Retina (tissue), 1 donor: ENCODE results near the gene EGFL7.
"Not testable (repeated sequence)": the region's sequence is repeated elsewhere in the genome, so short reads cannot be mapped to it uniquely, and the experiment has no call there.

ENCODE experiments used
- DNase-seq: peaks from one replicate; pipeline ENCODE4 v3.0.0-alpha.2; 2016

The EGFL7 gene

DNA sequence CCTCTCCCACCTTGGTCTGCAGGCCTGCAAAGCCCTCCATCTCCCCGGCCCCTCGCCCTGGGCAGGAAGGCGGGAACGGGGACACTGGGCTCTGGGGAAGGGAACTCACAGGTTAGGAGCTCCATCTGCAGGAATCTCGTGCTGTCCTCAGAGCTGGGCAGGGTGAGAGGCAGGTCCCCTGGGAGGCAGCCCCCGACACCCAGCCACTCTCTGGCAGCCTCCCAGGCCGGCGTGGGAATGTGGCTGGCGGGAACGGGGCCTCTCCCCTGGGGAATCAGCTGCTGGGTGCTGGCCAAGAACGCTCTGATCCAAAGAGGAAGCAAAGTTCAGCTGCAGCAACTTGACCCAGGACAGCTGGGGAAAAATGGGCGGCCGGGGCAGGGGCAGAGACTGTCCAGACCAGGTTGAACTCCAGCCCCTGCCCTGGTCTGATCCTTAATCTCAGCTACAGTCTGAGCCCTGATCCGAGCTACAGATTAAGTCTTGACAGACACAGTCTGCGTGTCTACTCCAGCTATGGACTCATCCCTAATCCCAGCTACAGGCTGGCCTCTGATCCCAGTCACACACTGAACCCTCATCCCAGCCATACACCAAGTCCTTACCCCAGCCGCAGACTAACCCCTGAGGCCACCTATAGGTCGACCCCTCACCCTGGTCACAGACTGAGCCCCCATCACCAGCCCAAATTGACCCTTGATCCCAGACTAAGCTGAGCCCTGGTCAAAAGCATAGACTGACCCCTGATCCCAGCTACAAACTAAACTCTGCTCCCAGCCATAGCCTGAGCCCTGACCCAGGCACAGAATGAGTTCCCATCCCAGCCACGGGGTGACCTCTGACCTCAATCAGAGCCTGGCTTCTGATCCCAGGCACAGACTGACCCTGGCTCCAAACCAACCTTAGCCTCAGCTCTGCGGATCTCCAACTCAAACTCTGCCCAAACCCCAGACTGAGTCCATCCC, 37.3 kb upstream of the EGFL7 start:
- peak; percentile 71 for DNase-seq

DNA sequence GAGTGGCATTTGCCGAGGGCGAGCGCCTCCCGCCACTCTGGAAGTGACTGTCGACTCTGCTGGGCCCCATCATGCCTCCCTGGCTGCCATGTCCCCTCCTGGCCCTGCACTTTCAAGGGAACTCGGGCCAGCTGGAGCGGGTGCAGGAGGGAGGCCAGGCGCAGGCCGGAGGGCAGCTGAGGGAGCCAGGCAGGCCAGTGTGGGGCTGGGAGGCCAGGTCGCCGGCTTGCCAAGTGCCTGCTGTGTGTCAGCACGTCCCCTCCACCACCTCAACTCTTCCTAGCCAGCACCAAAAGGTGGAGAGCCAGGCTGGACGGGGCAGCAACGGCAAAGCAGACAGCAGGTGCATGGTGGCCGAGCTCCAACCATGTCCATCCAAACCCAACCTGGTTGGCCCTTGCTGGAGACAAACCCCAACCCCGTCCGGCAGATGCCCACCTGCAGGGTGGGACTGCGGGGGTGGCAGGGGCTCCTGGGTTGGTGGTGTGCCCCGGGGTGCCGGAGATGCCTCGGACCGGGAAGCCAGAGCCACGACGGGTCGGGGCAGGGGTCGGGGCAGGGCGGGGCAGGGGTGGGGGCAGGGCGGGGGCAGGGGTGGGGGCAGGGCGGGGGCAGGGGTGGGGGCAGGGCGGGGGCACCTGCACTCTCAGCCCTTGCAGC, 36.5 kb upstream of the EGFL7 start:
- DNase-seq, result no peak

DNA sequence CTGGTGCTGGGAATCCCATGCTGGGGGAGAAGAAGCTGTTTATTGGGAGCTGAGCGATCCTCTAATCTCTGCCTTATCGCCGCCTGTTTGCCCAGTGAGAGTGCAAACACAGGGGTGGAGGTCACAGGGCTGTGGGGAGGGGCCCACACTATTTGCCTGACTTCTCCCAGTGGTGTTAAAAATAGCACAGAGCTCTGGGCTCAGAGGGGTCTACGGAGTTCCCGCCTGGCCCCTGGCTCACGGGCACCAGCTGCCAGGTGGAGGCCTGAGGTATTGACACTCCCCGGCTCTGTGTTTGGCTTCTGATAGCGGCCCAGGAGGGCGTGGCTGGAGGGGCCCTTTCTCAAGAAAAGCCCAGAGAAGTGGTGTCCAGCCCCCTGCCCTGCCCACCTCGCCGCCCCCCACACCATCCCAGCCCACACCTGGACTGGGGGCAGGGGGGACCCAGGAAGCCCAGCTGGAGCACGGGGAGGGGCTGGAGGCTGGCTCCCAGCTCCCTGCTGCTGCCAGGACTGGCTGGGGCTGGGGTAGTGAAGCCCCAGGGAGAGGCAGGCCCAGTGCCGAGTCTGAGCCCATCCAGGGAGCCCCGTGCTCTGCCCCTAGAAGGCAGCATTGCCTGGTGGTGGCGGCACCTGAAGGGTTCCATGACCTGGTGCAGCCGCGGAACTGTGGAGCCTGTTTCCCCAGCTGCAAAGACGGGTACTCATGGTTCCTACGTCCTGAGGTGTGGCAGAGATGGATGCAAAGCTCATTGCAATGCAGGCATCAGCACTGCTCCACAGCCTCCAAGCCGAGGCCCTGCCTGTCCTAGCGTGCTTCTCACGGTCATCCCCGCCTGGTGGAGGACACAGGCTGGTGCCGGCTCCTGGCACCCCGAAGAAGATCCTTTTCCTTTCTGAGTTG, 35.7 kb upstream of the EGFL7 start:
- no peak for DNase-seq

DNA sequence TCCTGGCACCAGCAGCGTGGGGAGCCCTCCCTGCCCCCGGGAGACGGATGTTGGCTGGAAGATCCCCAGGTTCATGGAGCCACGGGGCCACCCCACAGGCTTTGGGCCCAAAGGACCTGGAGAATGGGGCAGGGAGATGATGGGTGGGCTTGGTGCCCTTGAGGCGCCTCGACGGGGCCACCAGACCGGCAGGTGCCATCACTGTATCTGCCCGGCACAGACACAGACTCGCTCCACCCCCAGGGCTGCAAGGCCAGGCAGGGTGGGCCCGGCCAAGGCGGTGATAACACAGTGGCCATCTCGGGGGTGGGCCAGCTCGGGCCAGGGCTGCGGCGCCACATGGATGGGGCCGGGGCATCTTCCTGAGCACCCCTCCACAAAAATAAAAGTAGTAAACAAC, 35.0 kb upstream of the EGFL7 start:
- DNase-seq, result no peak

DNA sequence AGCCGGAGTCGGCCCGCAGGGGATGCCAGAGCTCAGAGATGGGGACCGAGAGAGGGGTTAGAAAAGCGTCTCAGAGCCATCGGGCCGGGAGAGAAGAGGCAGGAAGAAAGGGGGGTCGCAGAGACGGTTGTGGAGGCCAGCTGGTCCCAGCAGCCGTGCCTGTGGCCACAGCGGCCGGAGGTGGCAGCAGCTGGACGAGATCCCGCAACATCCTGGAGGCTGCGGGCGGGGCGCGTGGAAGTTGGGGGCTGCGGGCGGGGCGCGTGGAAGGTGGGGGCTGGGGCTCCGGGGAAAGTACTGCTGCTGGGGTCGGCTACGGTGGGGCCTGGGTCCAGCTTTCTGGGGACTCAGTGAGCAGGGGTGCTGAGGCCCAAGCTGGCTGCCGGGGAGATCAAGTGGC, 34.4 kb upstream of the EGFL7 start:
- DNase-seq, result no peak

DNA sequence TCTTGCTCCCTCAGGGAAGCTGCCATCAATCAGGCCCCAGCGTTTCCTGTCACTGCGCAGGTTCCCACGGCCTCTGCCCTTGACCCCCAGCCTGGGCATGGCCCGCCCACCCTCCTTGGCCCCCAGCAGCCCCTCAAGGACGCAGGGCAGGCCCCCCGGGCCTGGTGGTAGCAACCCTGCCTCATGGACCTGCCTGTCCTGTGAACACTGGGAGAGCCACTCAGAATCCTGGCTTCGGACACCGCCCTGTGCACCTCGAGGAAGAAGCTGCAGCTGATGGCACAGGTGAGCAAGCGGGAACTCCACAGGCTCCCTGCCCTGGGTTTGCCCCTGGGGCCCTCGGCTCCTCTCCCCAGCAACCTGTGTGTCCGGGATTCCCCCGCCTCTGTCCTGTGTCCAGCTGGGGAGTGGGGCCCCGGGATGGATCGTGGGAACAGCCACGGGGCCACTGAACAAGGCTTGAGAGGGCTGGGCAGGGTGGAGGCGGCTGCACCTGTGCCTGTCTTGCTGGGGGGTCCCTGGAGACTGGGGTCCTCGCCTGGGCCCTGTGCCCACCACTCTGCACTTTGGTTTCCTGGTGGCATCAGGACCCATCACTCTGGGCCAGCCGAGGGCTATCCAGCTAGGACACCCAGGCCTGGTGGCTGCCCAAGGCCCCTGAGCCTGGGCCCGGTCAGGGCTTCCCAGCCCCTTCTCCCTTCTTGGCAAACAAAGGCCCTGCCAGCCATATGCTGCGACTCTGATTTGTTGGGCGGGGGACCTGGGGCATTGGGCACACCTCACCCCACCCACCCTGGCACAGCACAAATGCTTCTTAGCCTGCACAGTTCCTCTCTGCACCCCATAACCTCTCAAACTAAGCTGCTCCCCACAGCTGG, 33.5 kb upstream of the EGFL7 start:
- DNase-seq, result no peak

DNA sequence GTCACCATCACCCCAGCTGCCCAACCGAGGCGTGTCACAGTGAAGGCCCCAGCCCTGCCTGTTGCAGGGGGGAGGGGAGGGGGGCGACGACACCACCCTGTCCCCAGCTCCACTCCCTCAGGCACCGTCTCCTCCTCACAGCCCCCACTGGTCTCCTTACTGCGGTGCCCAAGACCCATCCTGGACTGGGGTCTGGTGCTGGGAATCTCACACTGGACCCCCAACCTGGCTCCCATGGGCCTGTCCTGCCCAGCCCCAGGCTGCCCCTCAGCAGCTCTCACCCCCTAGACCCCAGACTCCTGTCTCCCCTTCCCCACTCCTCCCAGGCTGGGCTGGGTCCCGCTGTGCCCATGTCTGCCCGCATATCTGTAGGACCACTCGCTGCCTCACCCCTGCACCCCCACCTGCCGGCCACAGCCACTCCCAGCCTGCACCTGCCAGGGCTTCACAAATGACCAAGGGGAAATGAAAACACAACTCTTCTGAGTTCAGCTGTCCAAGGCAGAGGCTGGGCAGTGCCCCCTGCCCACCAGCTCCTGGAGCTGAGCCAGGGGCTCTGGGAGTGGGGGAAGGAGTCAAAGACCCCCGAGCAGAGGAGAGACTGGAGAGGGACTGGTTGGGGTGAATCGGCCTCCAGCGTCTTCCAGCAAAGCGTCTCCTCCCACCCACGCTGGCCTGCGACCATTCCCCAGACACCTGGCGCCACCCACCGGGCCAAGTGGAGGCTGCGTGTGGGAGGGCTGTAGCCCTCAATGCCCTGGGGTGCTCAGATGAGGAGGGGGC, 32.6 kb upstream of the EGFL7 start:
- peak; percentile 83 for DNase-seq

DNA sequence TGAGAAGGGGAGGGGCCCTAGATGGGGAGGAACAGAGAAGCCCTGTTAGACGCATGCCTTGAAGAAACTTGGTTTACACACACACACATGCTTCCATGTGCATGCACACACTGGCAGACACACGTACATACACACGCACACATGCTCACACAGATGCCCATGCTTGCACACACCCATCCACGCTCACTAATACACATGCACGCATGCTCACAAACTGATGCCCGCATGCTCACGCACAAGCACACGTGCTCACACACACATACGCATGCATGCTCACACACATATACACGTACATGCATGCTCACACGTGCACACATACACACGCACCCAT, 32.1 kb upstream of the EGFL7 start:
- DNase-seq, result no peak

DNA sequence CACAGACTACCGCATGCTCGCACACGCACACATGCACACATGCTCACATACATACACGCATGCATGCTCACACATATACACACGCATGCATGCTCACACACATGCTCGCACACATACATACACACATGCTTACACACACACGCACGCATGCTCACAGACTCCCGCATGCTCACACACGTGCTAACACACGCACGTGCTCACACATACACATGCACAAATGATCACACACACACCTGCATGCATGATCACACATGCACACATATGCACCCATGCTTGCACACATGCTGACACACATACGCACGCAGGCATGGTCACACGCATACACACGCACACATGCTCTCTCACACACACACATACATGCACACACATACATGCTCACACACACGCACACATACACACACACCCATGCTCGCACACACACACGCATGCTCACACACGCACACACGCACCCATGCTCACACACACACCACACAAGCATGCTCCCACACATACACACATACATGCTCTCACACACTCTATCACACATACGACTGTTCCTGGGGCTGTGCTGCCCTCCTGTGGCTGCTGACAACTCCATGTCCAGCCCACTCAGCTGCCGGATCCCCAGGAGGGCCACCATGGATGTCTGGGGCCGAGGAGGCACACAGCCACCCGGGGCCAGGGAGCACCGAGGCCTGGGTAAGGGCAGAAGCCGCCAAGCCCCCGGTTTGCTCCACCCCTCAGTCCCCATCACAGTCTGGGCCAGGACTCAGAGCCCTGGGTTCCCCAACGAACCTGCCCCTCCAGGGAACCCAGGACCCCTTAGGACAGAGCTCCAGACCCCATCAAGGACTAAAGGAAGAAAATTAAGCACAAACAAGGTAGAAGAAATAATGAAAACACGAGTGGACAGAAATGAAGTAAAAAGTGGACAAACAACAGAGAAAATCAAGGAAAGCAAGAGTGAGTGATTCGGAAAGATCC, 31.4 kb upstream of the EGFL7 start:
- DNase-seq, result peak; percentile 88

DNA sequence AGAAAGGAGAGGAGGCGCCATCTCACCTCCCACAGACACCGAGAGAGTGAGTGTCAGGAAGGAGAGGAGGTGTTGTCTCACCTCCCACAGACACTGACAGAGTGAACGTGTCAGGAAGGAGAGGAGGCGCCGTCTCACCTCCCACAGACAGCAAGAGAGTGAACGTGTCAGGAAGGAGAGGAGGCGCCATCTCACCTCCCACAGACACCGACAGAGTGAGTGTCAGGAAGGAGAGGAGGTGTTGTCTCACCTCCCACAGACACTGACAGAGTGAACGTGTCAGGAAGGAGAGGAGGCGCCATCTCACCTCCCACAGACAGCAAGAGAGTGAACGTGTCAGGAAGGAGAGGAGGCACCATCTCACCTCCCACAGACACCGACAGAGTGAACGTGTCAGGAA, 30.6 kb upstream of the EGFL7 start:
- DNase-seq, result not testable (repeated sequence)

DNA sequence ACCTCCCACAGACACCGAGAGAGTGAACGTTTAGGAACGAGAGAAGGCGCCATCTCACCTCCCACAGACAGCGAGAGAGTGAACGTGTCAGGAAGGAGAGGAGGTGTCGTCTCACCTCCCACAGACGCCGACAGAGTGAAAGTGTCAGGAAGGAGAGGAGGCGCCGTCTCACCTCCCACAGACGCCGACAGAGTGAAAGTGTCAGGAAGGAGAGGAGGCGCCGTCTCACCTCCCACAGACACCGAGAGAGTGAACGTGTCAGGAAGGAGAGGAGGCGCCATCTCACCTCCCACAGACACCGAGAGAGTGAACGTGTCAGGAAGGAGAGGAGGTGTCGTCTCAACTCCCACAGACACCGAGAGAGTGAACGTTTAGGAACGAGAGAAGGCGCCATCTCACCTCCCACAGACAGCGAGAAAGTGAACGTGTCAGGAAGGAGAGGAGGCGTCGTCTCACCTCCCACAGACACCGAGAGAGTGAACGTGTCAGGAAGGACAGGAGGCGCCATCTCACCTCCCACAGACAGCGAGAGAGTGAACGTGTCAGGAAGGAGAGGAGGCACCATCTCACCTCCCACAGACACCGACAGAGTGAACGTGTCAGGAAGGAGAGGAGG, 30.1 kb upstream of the EGFL7 start:
- DNase-seq, result not testable (repeated sequence)

DNA sequence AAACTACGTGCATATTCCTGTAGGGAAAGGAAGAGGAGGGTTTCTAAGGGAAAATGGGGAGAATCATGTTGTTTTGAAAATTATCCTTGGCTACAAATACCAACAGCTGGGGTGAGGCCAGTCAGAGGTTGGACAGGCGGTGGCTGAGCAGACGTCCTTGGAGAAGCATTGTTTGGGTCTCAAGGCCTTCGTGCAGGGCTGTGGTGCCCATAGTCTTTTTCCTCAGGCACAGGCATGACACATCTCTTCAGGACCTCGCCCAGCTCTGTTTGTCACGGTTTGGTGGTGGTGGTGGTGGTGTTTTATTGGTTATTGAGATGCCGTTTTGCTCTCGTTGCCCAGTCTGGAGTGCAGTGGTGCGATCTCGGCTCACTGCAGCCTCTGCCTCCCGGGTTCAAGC, 27.8 kb upstream of the EGFL7 start:
- DNase-seq, result no peak

DNA sequence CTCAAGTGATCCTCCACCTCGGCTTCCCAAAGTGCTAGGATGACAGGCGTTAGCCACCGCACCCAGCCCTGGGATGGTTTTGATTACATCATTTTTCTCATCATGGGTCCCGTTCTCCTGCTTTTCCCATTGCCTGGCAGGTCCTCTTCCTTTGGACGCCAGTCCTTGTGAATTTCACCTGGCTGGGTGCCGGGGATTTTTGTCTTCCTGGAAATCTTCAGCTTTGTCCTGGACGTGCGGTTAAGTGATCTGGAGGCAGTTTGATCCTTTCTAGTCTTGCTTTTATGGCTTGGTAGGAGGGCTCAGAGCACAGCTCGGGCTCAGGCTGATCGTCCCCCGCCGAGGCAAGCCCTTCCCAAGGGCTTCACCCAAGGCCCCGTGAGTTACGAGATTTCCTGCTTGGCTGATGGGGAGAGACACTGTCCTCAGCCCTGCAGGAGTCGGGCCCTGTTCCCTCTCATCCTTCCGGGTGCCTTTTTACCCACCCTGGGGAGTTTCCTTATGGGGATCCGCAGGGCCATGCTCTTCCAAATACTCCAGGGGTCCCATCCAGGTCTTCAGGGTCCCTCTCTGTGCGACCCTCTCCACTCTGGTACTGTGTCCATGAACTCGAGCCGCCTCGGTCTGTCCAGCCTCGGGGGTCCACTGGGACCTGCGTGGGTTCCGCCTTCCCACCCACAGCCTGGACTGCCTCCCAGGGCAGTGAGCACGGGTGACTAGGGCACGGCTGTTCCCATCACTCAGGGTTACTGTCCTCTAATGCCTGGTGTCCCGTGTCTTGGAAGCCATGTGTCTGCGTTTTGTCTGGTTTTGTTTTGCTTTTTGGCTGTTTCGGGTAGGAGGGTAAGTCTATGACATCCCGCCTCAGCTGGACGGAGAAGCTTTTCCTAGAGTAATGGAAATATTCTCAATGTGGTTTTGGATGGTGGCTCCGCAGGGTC, 22.3 kb upstream of the EGFL7 start:
- DNase-seq, result no peak

DNA sequence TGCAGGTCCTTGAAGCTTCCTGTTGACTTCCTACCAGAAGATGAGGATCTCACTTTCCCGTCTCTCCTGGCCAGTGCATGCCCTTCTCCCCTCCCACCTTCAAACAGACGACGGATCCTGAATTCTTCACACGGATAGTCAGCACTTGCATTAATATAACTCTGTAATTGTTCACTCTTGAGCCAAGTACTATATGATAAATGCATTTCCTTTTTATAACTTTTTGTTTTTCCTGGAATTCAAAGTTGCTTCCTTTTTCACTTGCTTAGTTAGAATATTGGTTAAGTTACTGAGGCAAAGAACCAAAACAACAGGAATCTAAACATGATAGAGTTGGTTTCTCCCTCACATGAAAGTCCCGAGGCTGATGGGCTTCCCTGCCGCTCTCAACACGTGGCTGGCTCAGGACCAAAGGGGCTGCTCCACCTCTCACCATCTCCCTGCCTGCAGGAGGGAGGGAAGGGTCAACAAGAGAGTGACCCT, 20.2 kb upstream of the EGFL7 start:
- DNase-seq, result no peak

DNA sequence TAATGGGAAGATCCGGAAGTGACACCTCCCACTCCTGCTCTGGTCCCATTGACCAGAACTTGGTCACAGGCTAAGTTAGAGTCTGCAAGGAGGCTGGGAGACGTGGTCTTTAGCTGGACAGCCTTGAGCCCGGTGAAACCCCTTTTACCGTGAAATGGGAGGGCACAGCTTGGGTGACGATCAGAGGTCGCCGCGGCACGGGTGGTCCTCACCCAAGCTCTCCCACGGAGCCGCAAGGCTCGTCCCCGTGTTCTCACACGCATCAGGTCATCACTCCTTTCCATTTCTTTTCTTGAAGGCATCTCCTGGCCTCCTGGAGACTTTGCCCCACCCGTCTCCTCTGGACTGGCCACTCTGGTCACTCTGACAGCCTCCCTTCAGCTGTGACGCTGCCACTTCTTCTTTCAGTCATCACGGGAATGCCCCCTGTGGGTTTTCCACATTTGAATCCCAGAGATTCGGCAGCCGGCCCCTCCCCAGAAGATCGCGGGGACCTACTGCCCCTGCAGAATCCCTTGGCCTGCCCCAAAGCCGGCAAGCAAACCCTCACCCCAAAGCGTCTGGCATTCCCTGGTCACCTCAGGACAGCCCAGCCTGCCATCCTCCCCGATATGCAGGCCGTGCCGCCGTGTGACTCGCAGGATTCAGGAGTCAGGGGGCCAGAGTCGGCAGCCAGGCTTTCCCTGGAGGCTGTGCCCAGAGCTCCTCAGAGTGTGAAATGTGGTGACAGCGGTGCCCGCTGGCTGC, 18.9 kb upstream of the EGFL7 start:
- DNase-seq, result no peak

DNA sequence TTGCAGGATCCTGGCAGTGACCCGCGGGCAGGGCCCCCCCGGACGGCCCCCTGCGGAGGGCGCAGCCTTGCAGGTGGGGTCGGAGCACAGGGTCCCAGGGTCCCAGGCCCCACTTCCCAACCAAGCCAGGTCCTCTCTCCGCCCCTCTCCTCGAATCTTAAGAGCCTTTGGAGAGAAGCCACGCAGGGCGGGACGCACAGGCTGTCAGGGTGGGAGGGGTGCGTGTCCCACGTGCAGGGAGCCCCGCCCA, 18.4 kb upstream of the EGFL7 start:
- DNase-seq, result no peak

DNA sequence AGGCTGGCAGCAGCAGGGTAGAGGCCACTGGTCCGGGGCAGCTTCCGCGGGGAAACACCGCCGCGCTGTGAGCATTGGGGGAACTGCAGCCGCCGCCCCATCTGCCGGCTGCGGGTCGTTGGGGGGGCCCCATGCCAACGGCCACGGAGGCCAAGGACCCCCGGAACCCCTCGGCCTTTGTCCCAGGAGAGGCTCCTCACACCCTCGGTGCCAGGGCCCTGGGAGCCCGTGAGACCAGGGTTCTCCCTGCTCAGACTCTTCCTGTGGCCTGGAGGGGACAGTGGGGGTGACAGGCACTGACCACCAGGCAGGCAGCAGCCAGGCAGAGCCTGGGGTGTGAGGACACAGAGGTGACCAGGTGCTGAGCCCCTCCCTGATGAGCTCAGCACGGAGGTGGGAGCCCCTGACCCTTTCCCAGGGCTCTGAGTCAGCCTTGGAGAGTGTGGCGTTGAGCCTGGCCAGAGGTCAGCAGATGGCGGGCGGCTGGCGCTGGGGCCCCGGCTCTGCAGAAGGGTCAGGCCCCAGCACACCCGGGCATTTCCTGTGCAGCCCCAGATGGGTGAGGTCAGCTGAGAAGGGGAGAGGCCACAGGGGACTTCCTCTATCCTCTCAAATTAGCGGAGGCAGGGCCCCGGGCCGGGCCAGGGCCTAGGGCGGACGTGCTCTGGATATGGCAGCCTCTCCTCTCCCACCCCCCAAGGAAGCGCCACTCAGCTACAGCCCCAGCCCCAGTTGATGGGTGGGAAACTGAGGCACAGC, 17.9 kb upstream of the EGFL7 start:
- DNase-seq, result peak; percentile 86
